Measurements from ENCODE around the gene LYL1. TPM values are rescaled to one million over a fixed set of nuclear protein-coding genes. Genes with fewer than 3 reads are reported as not detected.

The LYL1 gene
- total and polyA plus RNA-seq, 9 of the 15 experiments (the other 6 are each of a cell fraction or from before 2014, with no cell fraction given), result 1.3 to 266 (median 34.0) TPM

- TF ChIP-seq POU5F1 (IDR thresholded peaks at IDR 0.05; ENCODE audit: borderline replicate concordance, low read depth, low read length, partially characterized antibody) (no peak), ZNF395 (CRISPR knock-in tag; IDR thresholded peaks at IDR 0.05) (no peak), RBFOX2 (IDR thresholded peaks at IDR 0.05; ENCODE audit: low read depth, low read length) (peak; percentile 28; the same call in 1 of the 2 replicates), CHD2 (IDR thresholded peaks at IDR 0.05; ENCODE audit: low read depth, low read length) (no peak), POLR2G (IDR thresholded peaks at IDR 0.05; ENCODE audit: low read depth, low read length) (peak; percentile 57), OTX1 (CRISPR knock-in tag; IDR thresholded peaks at IDR 0.05) (no peak), SIN3A (IDR thresholded peaks at IDR 0.05; ENCODE audit: borderline replicate concordance in 2 of 2, control insufficient read depth in 1 of 2, low read depth in 2 of 2, low read length in 2 of 2) (no peak)
- in situ Hi-C loops (cut with MboI) (no loop called here), intact Hi-C loops (cut with micrococcal nuclease) (no loop called here)
- ATAC-seq (no peak), DNase-seq (ENCODE audit: extremely low read depth in 1 of 4, low spot score in 3 of 4) (no peak), FAIRE-seq (no peak)
- ChIA-PET POLR2A (interaction anchor here (1.0 to 1.7 kb wide), 2 partner anchors 12 to 15 kb away, joined by 4 to 6 read pairs; no protein-coding TSS in a partner anchor), CTCF (ENCODE audit: low intra/inter-chr PET ratio) (no interaction called here)
- BruUV-seq (replicated peaks), result no TSS peak
- peaks cover 5 to 32% of the 10 kb centered on the region in 2 experiments; a peak in 4 of 5 replicates for H3K4me1 ChIP-seq (replicated peaks in 1 of 2; ENCODE audit: control insufficient read depth in 2 of 2, insufficient read depth in 2 of 2, low read length in 2 of 2)
- H3K79me2 ChIP-seq (ENCODE audit: control insufficient read depth, insufficient read depth, low read length), result peaks cover 28% of the 10 kb centered on the region
- H3K36me3 ChIP-seq (ENCODE audit: control insufficient read depth, insufficient read depth, low read length), result peaks cover 75% of the 10 kb centered on the region
- 90% methylated on average over 25 of the region's 28 CpGs for WGBS (ENCODE audit: insufficient coverage, low coverage, missing lambda C conversion rate)
- H4K20me1 ChIP-seq (replicated peaks; ENCODE audit: control insufficient read depth, insufficient read depth, low read length), result peaks cover 11% of the 10 kb centered on the region; the same call in 1 of the 2 replicates
- H3K9me1 ChIP-seq (ENCODE audit: control insufficient read depth, insufficient read depth, low read length), result no peaks in the 10 kb centered on the region
- H3K27ac ChIP-seq (ENCODE audit: extremely low read depth, low read depth, low read length), result no peak overlapping the region
- no peak overlapping the region for H3K4me3 ChIP-seq
- no peaks in the 10 kb centered on the region for H3K27me3 ChIP-seq (ENCODE audit: control insufficient read depth in 2 of 2, insufficient read depth in 2 of 2, low read length in 2 of 2)
- no peak overlapping the region for H2AFZ ChIP-seq (ENCODE audit: low read depth, low read length)
- no peak overlapping the region for H3K4me2 ChIP-seq (ENCODE audit: insufficient read depth, low read length)
- H3K9me3 ChIP-seq (replicated peaks; ENCODE audit: control insufficient read depth, insufficient read depth, low read depth, low read length), result no peaks in the 10 kb centered on the region
- H3K9ac ChIP-seq (ENCODE audit: insufficient read depth in 1 of 2, low read depth in 2 of 2, low read length in 2 of 2), result no peak overlapping the region; a peak in 1 of 4 replicates
These were observed 34.7 kb upstream of the LYL1 start for GRCh38 chr19:13137290-13137794.

Data from K562 (cell line).